ENCODE results near the gene APOL3.

DNA sequence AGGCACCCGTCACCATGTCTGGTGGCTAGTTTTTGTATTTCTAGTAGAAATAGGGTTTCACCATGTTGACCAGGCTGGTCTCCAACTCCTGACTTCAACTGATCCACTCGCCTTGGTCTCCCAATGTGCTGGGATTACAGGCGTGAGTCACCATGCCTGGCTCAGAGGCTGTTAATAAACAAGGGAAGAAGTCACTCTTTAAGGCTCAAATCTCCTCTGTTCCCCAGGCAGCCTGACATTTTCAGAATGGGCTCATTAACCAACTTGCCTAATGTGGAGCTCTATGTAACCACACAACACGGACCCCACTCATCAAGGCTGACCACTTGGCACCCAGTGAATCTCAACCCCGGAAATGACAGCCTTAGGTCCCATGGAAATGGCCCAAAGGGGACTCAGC, 24.1 kb downstream of the APOL3 start:
- no peak for TF ChIP-seq POLR2A (IDR thresholded peaks at IDR 0.05)
- TF ChIP-seq, protein P1, sequence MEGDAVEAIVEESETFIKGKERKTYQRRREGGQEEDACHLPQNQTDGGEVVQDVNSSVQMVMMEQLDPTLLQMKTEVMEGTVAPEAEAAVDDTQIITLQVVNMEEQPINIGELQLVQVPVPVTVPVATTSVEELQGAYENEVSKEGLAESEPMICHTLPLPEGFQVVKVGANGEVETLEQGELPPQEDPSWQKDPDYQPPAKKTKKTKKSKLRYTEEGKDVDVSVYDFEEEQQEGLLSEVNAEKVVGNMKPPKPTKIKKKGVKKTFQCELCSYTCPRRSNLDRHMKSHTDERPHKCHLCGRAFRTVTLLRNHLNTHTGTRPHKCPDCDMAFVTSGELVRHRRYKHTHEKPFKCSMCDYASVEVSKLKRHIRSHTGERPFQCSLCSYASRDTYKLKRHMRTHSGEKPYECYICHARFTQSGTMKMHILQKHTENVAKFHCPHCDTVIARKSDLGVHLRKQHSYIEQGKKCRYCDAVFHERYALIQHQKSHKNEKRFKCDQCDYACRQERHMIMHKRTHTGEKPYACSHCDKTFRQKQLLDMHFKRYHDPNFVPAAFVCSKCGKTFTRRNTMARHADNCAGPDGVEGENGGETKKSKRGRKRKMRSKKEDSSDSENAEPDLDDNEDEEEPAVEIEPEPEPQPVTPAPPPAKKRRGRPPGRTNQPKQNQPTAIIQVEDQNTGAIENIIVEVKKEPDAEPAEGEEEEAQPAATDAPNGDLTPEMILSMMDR (IDR thresholded peaks at IDR 0.05), result no peak
- TF ChIP-seq EP300 (IDR thresholded peaks at IDR 0.05), result peak in 1 of 2 donors; percentile 14
